Mesenchymal stem cell (in vitro differentiated cells and primary cell): ENCODE measurements around the gene CCDC127. TPM values are rescaled to one million over a fixed set of nuclear protein-coding genes. Genes with fewer than 3 reads are reported as not detected.
A peak's percentile ranks its signal among the peaks of the same experiment; 100 is the strongest.
"Not testable (repeated sequence)": the region's sequence is repeated elsewhere in the genome, so short reads cannot be mapped to it uniquely, and the experiment has no call there.

ENCODE experiments used
- DNase-seq: peaks from one replicate; pipeline ENCODE4 v3.0.0-alpha.2; 2013
- H2AFZ ChIP-seq: one replicate; pipeline ENCODE4 v1.6.1; 2013; ENCODE audit warnings: low read depth, mild to moderate bottlenecking, control low read depth, inconsistent platforms, low read length, moderate library complexity
- H2AK5ac ChIP-seq: 2 replicates; pipeline ENCODE4 v1.6.1; 2013; ENCODE audit warnings: low read length, moderate library complexity, mild to moderate bottlenecking, inconsistent platforms; ENCODE audit not compliant: severe bottlenecking
- H2BK120ac ChIP-seq: one replicate; pipeline ENCODE4 v1.6.1; 2013; ENCODE audit warnings: low read depth, mild to moderate bottlenecking, inconsistent platforms, low read length, moderate library complexity
- H2BK12ac ChIP-seq, 2 experiments: one replicate each; pipeline ENCODE4 v1.6.1; 2013; ENCODE audit warnings: inconsistent platforms in 2 of 2, low read length in 2 of 2, mild to moderate bottlenecking in 2 of 2, moderate library complexity in 2 of 2, control low read depth in 1 of 2
- H2BK15ac ChIP-seq: one replicate; pipeline ENCODE4 v1.6.1; 2013; ENCODE audit warnings: mild to moderate bottlenecking, low read depth, inconsistent platforms; ENCODE audit not compliant: poor library complexity, severe bottlenecking
- H2BK5ac ChIP-seq: 2 replicates; pipeline ENCODE4 v1.6.1; 2013; ENCODE audit warnings: low read depth, mild to moderate bottlenecking, low read length, control low read depth, inconsistent platforms; ENCODE audit not compliant: poor library complexity, severe bottlenecking
- H3K14ac ChIP-seq, 2 experiments: one replicate each; pipeline ENCODE4 v1.6.1; 2013; ENCODE audit warnings: inconsistent platforms in 2 of 2, low read length in 2 of 2, control low read depth in 1 of 2, mild to moderate bottlenecking in 1 of 2, moderate library complexity in 1 of 2
- H3K18ac ChIP-seq, 2 experiments: one replicate each; pipeline ENCODE4 v1.6.1; 2013; ENCODE audit warnings: inconsistent platforms in 2 of 2, low read length in 2 of 2, control low read depth in 1 of 2, low read depth in 1 of 2, mild to moderate bottlenecking in 1 of 2
- H3K23ac ChIP-seq, 2 experiments: one replicate each; pipeline ENCODE4 v1.6.1; 2013; ENCODE audit warnings: inconsistent platforms in 2 of 2, low read length in 2 of 2, mild to moderate bottlenecking in 2 of 2, moderate library complexity in 2 of 2, control low read depth in 1 of 2
- H3K27ac ChIP-seq: 2 replicates; pipeline ENCODE4 v1.5.1; 2013; ENCODE audit warnings: mild to moderate bottlenecking, moderate library complexity, low read length, control low read depth, inconsistent platforms; ENCODE audit not compliant: poor library complexity, severe bottlenecking
- H3K27me3 ChIP-seq, 2 experiments: 2 replicates each; pipeline versions ENCODE4 v1.6.1 to v1.7.0; 2013; ENCODE audit warnings: low read length in 2 of 2, mild to moderate bottlenecking in 2 of 2, moderate library complexity in 2 of 2, control low read depth in 1 of 2, inconsistent platforms in 1 of 2; ENCODE audit not compliant: control insufficient read depth in 1 of 2, insufficient read depth in 1 of 2
- H3K36me3 ChIP-seq, 2 experiments: 2 replicates each; pipeline versions ENCODE4 v1.6.1 to v1.7.0; 2013; ENCODE audit warnings: low read length in 2 of 2, control low read depth in 1 of 2, inconsistent platforms in 1 of 2, low read depth in 1 of 2, mild to moderate bottlenecking in 1 of 2; ENCODE audit not compliant: insufficient read depth in 2 of 2, control insufficient read depth in 1 of 2
- H3K4ac ChIP-seq, 2 experiments: one replicate each; pipeline ENCODE4 v1.6.1; 2013; ENCODE audit warnings: inconsistent platforms in 2 of 2, low read length in 2 of 2, mild to moderate bottlenecking in 2 of 2, moderate library complexity in 2 of 2, control low read depth in 1 of 2, low read depth in 1 of 2
- H3K4me1 ChIP-seq: 2 replicates; pipeline ENCODE4 v1.6.1; 2013; ENCODE audit warnings: low read depth, low read length, control low read depth; ENCODE audit not compliant: control insufficient read depth, insufficient read depth
- H3K4me2 ChIP-seq: 2 replicates; pipeline ENCODE4 v1.6.1; 2013; ENCODE audit warnings: low read length, mild to moderate bottlenecking, inconsistent platforms; ENCODE audit not compliant: poor library complexity, severe bottlenecking
- H3K4me3 ChIP-seq, 2 experiments: 2 replicates each; pipeline versions ENCODE4 v1.5.1 to v1.7.0; 2013; ENCODE audit warnings: low read length in 2 of 2, mild to moderate bottlenecking in 2 of 2, control low read depth in 1 of 2, low read depth in 1 of 2; ENCODE audit not compliant: insufficient read depth in 1 of 2
- H3K79me1 ChIP-seq: replicated peaks from 2 replicates; pipeline ENCODE4 v1.6.1; 2013; ENCODE audit warnings: mild to moderate bottlenecking, control low read depth, low read length, inconsistent platforms; ENCODE audit not compliant: poor library complexity, severe bottlenecking
- H3K9ac ChIP-seq: 2 replicates; pipeline ENCODE4 v1.7.0; 2013; ENCODE audit warnings: mild to moderate bottlenecking, low read length, moderate library complexity
- H3K9me3 ChIP-seq: 2 replicates; pipeline ENCODE4 v1.7.0; 2013; ENCODE audit warnings: mild to moderate bottlenecking, low read length; ENCODE audit not compliant: control insufficient read depth
- H4K8ac ChIP-seq: one replicate; pipeline ENCODE4 v1.6.1; 2013; ENCODE audit warnings: inconsistent platforms, mild to moderate bottlenecking, low read length, moderate library complexity
- H4K91ac ChIP-seq: one replicate; pipeline ENCODE4 v1.6.1; 2013; ENCODE audit warnings: mild to moderate bottlenecking, low read length, inconsistent platforms
- WGBS: methylation state at CpG from one replicate; pipeline ENCODE4 v1.1.7; 2013; ENCODE audit warnings: mixed read lengths; 5-methylcytosine and 5-hydroxymethylcytosine counted together
- polyA plus RNA-seq, 2 experiments: library from polyadenylated mRNA; stranded (reverse); fragments of 200-250 nt; gene quantifications; one replicate each; pipeline ENCODE4 v1.2.3, GENCODE V29; 2013

The CCDC127 gene, protein sequence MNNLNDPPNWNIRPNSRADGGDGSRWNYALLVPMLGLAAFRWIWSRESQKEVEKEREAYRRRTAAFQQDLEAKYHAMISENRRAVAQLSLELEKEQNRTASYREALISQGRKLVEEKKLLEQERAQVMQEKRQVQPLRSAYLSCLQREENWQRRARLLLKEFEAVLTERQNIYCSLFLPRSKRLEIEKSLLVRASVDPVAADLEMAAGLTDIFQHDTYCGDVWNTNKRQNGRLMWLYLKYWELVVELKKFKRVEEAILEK
- 3.9 TPM for polyA plus RNA-seq (2013, experiment 1 of 2)
- polyA plus RNA-seq (2013, experiment 2 of 2) = 3.8 TPM

DNA sequence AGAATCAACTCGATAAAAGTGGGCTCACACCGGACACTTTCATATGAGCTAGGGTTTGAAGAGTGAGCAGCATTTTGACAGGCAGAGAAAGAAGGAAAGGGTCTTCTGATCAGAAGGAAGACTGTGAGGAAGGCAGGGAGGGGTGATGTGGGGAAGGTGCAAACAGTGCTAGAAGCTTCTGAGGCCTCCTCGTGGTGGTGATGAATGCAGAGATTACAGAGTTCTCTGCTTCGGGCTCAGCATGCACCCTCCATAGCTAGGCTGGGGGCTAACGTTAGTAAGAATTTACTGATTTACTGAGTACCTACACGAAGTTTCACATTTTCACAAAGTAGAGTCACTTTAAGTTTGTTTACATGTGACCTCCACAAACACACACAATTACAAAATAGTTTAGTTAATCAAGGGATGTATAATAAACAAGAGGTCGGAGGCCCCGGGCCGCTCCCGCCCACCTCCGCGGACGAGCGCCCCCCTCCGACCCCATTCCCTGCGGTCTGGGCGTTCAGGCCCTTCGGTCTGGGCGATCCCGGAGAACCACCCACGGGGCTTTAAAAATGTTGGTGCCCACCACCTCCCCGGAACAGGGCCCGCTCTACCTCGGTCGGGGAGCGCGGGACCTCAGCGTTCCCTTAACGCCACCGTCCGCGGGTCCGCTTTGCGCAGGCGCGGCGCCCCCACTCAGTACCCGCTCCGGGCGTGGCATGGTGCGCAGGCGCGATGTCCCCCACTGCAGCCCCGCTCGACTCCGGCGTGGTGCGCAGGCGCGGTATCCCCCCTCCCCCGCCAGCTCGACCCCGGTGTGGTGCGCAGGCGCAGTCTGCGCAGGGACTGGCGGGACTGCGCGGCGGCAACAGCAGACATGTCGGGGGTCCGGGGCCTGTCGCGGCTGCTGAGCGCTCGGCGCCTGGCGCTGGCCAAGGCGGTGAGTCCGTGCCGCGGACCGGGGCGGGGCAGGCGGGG is at the start of gene CCDC127, which contains the start of gene SDHA:
TSS of gene CCDC127 (minus strand) at position 660 of the 963 bp plus-strand sequence. CDS start 1,304 bp downstream, outside the sequence.
TSS of gene SDHA (plus strand) at position 827 of the 963 bp plus-strand sequence. CDS start at position 863, 36 bp downstream.
- not testable (repeated sequence) for H2AK5ac ChIP-seq, H3K79me1 ChIP-seq, H3K9me3 ChIP-seq, H3K4me1 ChIP-seq, H3K27me3 ChIP-seq
- peak within 1 kb of the TSS; percentile 67 for H2BK15ac ChIP-seq
- peak within 1 kb of the TSS; percentile 67 to 92 for H3K18ac ChIP-seq
- H3K4ac ChIP-seq = peak within 1 kb of the TSS; percentile 19 to 91
- DNase-seq = peak; percentile 90
- H4K8ac ChIP-seq = peak within 1 kb of the TSS; percentile 84
- H3K4me2 ChIP-seq = peak within 1 kb of the TSS; percentile 68
- peak within 1 kb of the TSS; percentile 84 for H2BK5ac ChIP-seq
- peaks cover 9 to 11% of the 10 kb centered on the region in 2 experiments for H3K36me3 ChIP-seq
- peak within 1 kb of the TSS; percentile 86 to 98 for H3K4me3 ChIP-seq
- peak within 1 kb of the TSS; percentile 88 for H3K9ac ChIP-seq
- H3K14ac ChIP-seq = peak within 1 kb of the TSS in 1 of 2 experiments; percentile 99
- peak within 1 kb of the TSS in 1 of 2 experiments; percentile 50 for H3K23ac ChIP-seq
- peak within 1 kb of the TSS in 1 of 2 experiments; percentile 23 for H2BK12ac ChIP-seq
- WGBS = 5% methylated on average over 50 of the region's 75 CpGs
- H2BK120ac ChIP-seq = peak within 1 kb of the TSS; percentile 79
- H3K27ac ChIP-seq = peak within 1 kb of the TSS; percentile 57
- peak within 1 kb of the TSS; percentile 76 for H2AFZ ChIP-seq
- H4K91ac ChIP-seq = peak within 1 kb of the TSS; percentile 50

DNA sequence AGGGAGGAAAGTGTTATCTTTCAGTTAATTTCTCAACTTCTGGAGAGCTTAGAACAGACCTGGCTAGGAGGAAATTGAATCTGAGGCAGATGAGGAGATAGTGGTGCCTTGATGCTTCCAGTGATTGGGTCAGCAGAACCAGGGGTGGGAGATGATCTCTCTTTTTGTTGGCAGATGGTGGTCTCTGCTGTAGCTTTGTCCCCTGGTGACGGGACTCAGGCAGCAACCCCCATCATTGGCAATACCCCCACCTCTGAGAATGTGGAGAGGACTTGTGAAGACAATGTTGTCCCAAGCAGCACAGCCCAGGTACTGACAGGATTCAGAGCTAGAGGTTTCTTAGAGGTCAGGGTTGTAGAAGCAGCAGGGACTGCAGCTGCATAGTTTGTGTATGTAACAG is 49.8 kb upstream of the CCDC127 start:
- Histone ChIP-seq H3K36me3 (peaks cover 3 to 30% of the 10 kb centered on the region in 2 experiments), H3K14ac (no peak overlapping the region), H3K23ac (no peak overlapping the region), H4K8ac (no peak overlapping the region), H3K27me3 (no peaks in the 10 kb centered on the region), H3K79me1 (peaks cover 5% of the 10 kb centered on the region), H2AFZ (no peak overlapping the region), H2AK5ac (no peak overlapping the region), H2BK15ac (no peak overlapping the region), H2BK5ac (no peak overlapping the region), H3K9me3 (no peaks in the 10 kb centered on the region), H2BK120ac (no peak overlapping the region), H3K4me2 (no peak overlapping the region), H3K4me3 (no peak overlapping the region), H3K18ac (no peak overlapping the region), H3K9ac (no peak overlapping the region), H3K4me1 (peaks cover 19% of the 10 kb centered on the region), H3K4ac (no peak overlapping the region), H4K91ac (no peak overlapping the region), H2BK12ac (no peak overlapping the region), H3K27ac (no peak overlapping the region)
- no peak for DNase-seq
- no CpG with 5 or more reads among the region's 1 CpG for WGBS

DNA sequence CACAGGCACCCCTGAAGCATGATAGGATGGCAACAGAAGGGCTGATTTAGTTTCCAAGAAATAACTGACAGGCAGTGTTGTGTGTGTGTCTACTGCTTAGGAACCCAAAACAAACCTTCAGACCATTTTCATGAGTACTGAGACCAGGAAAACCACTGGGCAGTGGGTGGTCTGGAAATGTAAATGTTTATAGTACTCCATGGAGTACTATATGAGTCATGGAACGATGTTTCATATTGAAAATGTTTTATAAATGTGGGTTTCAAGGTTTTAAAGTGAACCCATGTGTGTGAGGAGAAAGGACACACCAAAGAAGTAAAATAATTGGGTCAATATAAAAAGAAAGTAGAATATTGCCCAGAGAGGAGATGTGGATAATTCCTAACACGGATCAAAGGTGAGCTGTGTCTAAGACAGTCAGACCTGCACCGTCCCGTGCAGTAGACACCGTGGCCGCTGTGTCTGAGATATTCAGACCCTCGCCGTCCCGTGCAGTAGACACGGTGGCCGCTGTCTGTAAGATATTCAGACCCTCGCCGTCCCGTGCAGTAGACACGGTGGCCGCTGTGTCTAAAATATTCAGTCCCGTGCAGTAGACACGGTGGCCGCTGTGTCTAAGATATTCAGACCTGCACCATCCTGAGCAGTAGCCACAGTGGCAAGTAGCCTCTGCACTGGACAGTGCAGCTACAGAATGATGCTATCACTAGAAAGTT is 48.5 kb upstream of the CCDC127 start:
- not testable (repeated sequence) for H3K79me1 ChIP-seq, H2AFZ ChIP-seq, H3K4ac ChIP-seq, H2AK5ac ChIP-seq, H3K18ac ChIP-seq, H2BK120ac ChIP-seq, H3K4me3 ChIP-seq, H3K9ac ChIP-seq, H4K91ac ChIP-seq, H3K4me2 ChIP-seq, H2BK5ac ChIP-seq, H3K27me3 ChIP-seq, H3K23ac ChIP-seq, H2BK15ac ChIP-seq, H3K27ac ChIP-seq, H3K9me3 ChIP-seq
- peaks cover 3 to 36% of the 10 kb centered on the region in 2 experiments for H3K36me3 ChIP-seq
- peak; percentile 80 for DNase-seq
- H2BK12ac ChIP-seq = peak overlapping the region; percentile 31 to 68
- 91% methylated on average over 19 of the region's 19 CpGs for WGBS
- peak overlapping the region; percentile 3 for H4K8ac ChIP-seq
- H3K14ac ChIP-seq = peak overlapping the region in 1 of 2 experiments; percentile 48
- H3K4me1 ChIP-seq = peaks cover 19% of the 10 kb centered on the region
